IMR-90 (cell line): ENCODE results near the gene IRF2. TPM values are rescaled to one million over a fixed set of nuclear protein-coding genes. Genes with fewer than 3 reads are reported as not detected.

ENCODE experiments used
- ATAC-seq: fragments of 200-7000 bp; cut with Tn5 transposase; 2 replicates; pipeline ENCODE4 v1.9.1; 2020; ENCODE audit warnings: low read depth, mild to moderate bottlenecking, moderate library complexity
- BruUV-seq: library from RNA; stranded (reverse); fragments of 400-500 nt; replicated peaks from 2 replicates; lab custom pipeline; 2021; lab: Mats Ljungman, UMichigan
- CTCF ChIA-PET: fragments of 300-600 bp; formaldehyde crosslinking; extraction: SDS; loops from one replicate; lab custom pipeline; 2021; ENCODE audit warnings: antibody characterized with exemption; lab: Yijun Ruan, JAX
- POLR2A ChIA-PET: fragments of 300-600 bp; sonication (Branson Sonifier 250); formaldehyde crosslinking; loops from one replicate; lab custom pipeline; 2022; ENCODE audit warnings: antibody characterized with exemption; ENCODE audit not compliant: unreplicated experiment; lab: Charles Lee
- DNase-seq: peaks from one replicate; pipeline ENCODE4 v3.0.0; 2013
- H2AFZ ChIP-seq: replicated peaks from 2 replicates; pipeline ENCODE3; 2013; ENCODE audit warnings: low read length, mild to moderate bottlenecking; ENCODE audit not compliant: poor library complexity
- H2AK5ac ChIP-seq: 2 replicates; pipeline ENCODE4 v1.6.1; 2013; ENCODE audit warnings: low read depth, low read length, inconsistent platforms
- H2AK9ac ChIP-seq: replicated peaks from 2 replicates; pipeline ENCODE3; 2013; ENCODE audit warnings: mild to moderate bottlenecking, low read depth, low read length, moderate library complexity; ENCODE audit not compliant: poor library complexity
- H2BK120ac ChIP-seq: 2 replicates; pipeline ENCODE4 v1.6.1; 2013; ENCODE audit warnings: low read depth, low read length, inconsistent platforms
- H2BK15ac ChIP-seq: 3 replicates; pipeline ENCODE4 v1.6.1; 2013; ENCODE audit warnings: low read depth, low read length, inconsistent platforms
- H2BK20ac ChIP-seq: 2 replicates; pipeline ENCODE4 v1.6.1; 2013; ENCODE audit warnings: low read depth, mild to moderate bottlenecking, inconsistent platforms, low read length, moderate library complexity
- H2BK5ac ChIP-seq: 2 replicates; pipeline ENCODE4 v1.6.1; 2013; ENCODE audit warnings: mild to moderate bottlenecking, low read depth, low read length, inconsistent platforms; ENCODE audit not compliant: poor library complexity, severe bottlenecking
- H3K14ac ChIP-seq: replicated peaks from 2 replicates; pipeline ENCODE4 v1.6.1; 2013; ENCODE audit warnings: low read depth, low read length, inconsistent platforms
- H3K18ac ChIP-seq: 2 replicates; pipeline ENCODE4 v1.6.1; 2013; ENCODE audit warnings: low read depth, low read length, control low read depth
- H3K23ac ChIP-seq: 2 replicates; pipeline ENCODE4 v1.6.1; 2013; ENCODE audit warnings: low read depth, low read length, inconsistent platforms
- H3K27ac ChIP-seq: 2 replicates; pipeline ENCODE4 v1.5.1; 2013; ENCODE audit warnings: mild to moderate bottlenecking, control low read depth, low read length; ENCODE audit not compliant: insufficient read depth
- H3K27me3 ChIP-seq: 2 replicates; pipeline ENCODE4 v1.6.1; 2013; ENCODE audit warnings: low read length; ENCODE audit not compliant: control insufficient read depth, insufficient read depth
- H3K36me3 ChIP-seq: 2 replicates; pipeline ENCODE4 v1.6.1; 2013; ENCODE audit warnings: low read length, mixed read lengths; ENCODE audit not compliant: control insufficient read depth, insufficient read depth
- H3K4ac ChIP-seq: 2 replicates; pipeline ENCODE4 v1.6.1; 2013; ENCODE audit warnings: low read depth, low read length, inconsistent platforms
- H3K4me1 ChIP-seq: 2 replicates; pipeline ENCODE4 v1.6.1; 2013; ENCODE audit warnings: low read length, mixed read lengths; ENCODE audit not compliant: control insufficient read depth, insufficient read depth
- H3K4me2 ChIP-seq: 2 replicates; pipeline ENCODE4 v1.6.1; 2013; ENCODE audit warnings: low read depth, mild to moderate bottlenecking, control low read depth, low read length, moderate library complexity
- H3K4me3 ChIP-seq: 2 replicates; pipeline ENCODE4 v1.5.1; 2013; ENCODE audit warnings: low read depth, mild to moderate bottlenecking, control low read depth, low read length, moderate library complexity; ENCODE audit not compliant: insufficient read depth
- H3K56ac ChIP-seq: 2 replicates; pipeline ENCODE4 v1.6.1; 2013; ENCODE audit warnings: low read length, inconsistent platforms; ENCODE audit not compliant: insufficient read depth; ENCODE audit errors: extremely low read depth
- H3K79me1 ChIP-seq, 2 experiments: 2 replicates each; pipeline ENCODE4 v1.6.1; 2013; ENCODE audit warnings: low read length in 2 of 2, inconsistent platforms in 1 of 2, low read depth in 1 of 2
- H3K9ac ChIP-seq: 2 replicates; pipeline ENCODE4 v1.6.1; 2013; ENCODE audit warnings: low read depth, low read length, control low read depth
- H3K9me1 ChIP-seq: 2 replicates; pipeline ENCODE4 v1.6.1; 2013; ENCODE audit warnings: low read length, inconsistent platforms; ENCODE audit not compliant: insufficient read depth
- H3K9me3 ChIP-seq: 2 replicates; pipeline ENCODE4 v1.6.1; 2013; ENCODE audit warnings: low read length; ENCODE audit not compliant: control insufficient read depth, insufficient read depth
- H4K20me1 ChIP-seq: 2 replicates; pipeline ENCODE4 v1.6.1; 2013; ENCODE audit warnings: low read length, inconsistent platforms; ENCODE audit not compliant: insufficient read depth
- H4K5ac ChIP-seq: 2 replicates; pipeline ENCODE4 v1.6.1; 2013; ENCODE audit warnings: mild to moderate bottlenecking, low read depth, low read length, control low read depth
- H4K8ac ChIP-seq, 2 experiments: 2 replicates each; pipeline ENCODE4 v1.6.1; 2013; ENCODE audit warnings: low read depth in 2 of 2, low read length in 2 of 2, control low read depth in 1 of 2, inconsistent platforms in 1 of 2
- H4K91ac ChIP-seq: 2 replicates; pipeline ENCODE4 v1.6.1; 2013; ENCODE audit warnings: low read depth, low read length, inconsistent platforms; ENCODE audit not compliant: insufficient read depth
- BHLHE40 ChIP-seq: fragments of 150-350 bp; IDR thresholded peaks from 2 replicates; pipeline ENCODE4 v1.6.1; 2016; ENCODE audit warnings: mild to moderate bottlenecking, low read depth, low read length
- CEBPB ChIP-seq: IDR thresholded peaks from 2 replicates; pipeline ENCODE4 v1.6.1; 2012; ENCODE audit warnings: low read depth, low read length, improper control_type of control experiment
- CHD1 ChIP-seq: IDR thresholded peaks from 2 replicates; pipeline ENCODE4 v1.6.1; 2012; ENCODE audit warnings: low read depth, low read length, improper control_type of control experiment
- CTCF ChIP-seq: conservative IDR thresholded peaks from 2 replicates; pipeline ENCODE4 v1.5.1; 2012; ENCODE audit warnings: mild to moderate bottlenecking, low read depth, low read length, improper control_type of control experiment
- ELK1 ChIP-seq: fragments of 150-350 bp; IDR thresholded peaks from 2 replicates; pipeline ENCODE4 v1.6.1; 2016; ENCODE audit warnings: low read depth, mild to moderate bottlenecking, low read length, moderate library complexity, borderline replicate concordance
- FOS ChIP-seq: fragments of 150-350 bp; IDR thresholded peaks from 2 replicates; pipeline ENCODE4 v1.6.1; 2016; ENCODE audit warnings: low read depth, low read length
- MAZ ChIP-seq: IDR thresholded peaks from 2 replicates; pipeline ENCODE4 v1.6.1; 2012; ENCODE audit warnings: low read depth, mild to moderate bottlenecking, low read length, improper control_type of control experiment, moderate library complexity, borderline replicate concordance
- MXI1 ChIP-seq: IDR thresholded peaks from 2 replicates; pipeline ENCODE4 v1.6.1; 2012; ENCODE audit warnings: low read depth, mild to moderate bottlenecking, low read length, moderate library complexity, borderline replicate concordance
- NFE2L2 ChIP-seq: fragments of 150-350 bp; IDR thresholded peaks from 2 replicates; pipeline ENCODE4 v1.6.1; 2016; ENCODE audit warnings: low read depth, mild to moderate bottlenecking, low read length
- RAD21 ChIP-seq: IDR thresholded peaks from 2 replicates; pipeline ENCODE4 v1.6.1; 2012; ENCODE audit warnings: low read length, improper control_type of control experiment
- RFX5 ChIP-seq: IDR thresholded peaks from 2 replicates; pipeline ENCODE4 v1.8.0; 2012; ENCODE audit warnings: low read depth, mild to moderate bottlenecking, low read length, moderate library complexity
- SMC3 ChIP-seq: fragments of 150-350 bp; IDR thresholded peaks from 2 replicates; pipeline ENCODE4 v1.6.1; 2016; ENCODE audit warnings: low read depth, mild to moderate bottlenecking, antibody characterized with exemption, low read length, moderate library complexity
- WGBS, 2 experiments: methylation state at CpG; one replicate each; pipeline versions ENCODE4 v1.1.5 to v1.1.7; 2013; ENCODE audit warnings: missing lambda C conversion rate in 2 of 2; ENCODE audit not compliant: insufficient read length in 1 of 2; ENCODE audit errors: extremely low coverage in 2 of 2; 5-methylcytosine and 5-hydroxymethylcytosine counted together
- dilution Hi-C: fragments of 300-500 bp; cut with HindIII; formaldehyde crosslinking; loops from one replicate; pipeline ENCODE4 v1.14.3; 2018; ENCODE audit warnings: low sequenced_read_pairs; ENCODE audit not compliant: unreplicated experiment
- in situ Hi-C: fragments of 300-500 bp; cut with MboI; formaldehyde crosslinking; loops from 3 replicates; pipeline ENCODE4 v1.14.3; 2019; ENCODE audit warnings: low sequenced_read_pairs, inconsistent platforms, mixed read lengths
- intact Hi-C: fragments of 100-400 bp; cut with micrococcal nuclease; formaldehyde crosslinking; loops from 2 replicates; pipeline ENCODE4 v1.10.0; 2022
- polyA plus RNA-seq, 3 experiments: library from polyadenylated mRNA; depleted of rRNA; stranded (reverse); fragments of >200 nt; gene quantifications; 2 replicates each; pipeline ENCODE4 v1.2.3, GENCODE V29; 2012; ENCODE audit warnings: low replicate concordance in 1 of 3
- total RNA-seq: library from RNA; depleted of rRNA; stranded (reverse); fragments of >200 nt; gene quantifications from 2 replicates; pipeline ENCODE4 v1.2.3, GENCODE V29; 2012

IRF2 gene
- total and polyA plus RNA-seq, 2 of the 4 experiments (the other 2 are of a cell fraction) = 16.5 to 21.9 TPM

DNA sequence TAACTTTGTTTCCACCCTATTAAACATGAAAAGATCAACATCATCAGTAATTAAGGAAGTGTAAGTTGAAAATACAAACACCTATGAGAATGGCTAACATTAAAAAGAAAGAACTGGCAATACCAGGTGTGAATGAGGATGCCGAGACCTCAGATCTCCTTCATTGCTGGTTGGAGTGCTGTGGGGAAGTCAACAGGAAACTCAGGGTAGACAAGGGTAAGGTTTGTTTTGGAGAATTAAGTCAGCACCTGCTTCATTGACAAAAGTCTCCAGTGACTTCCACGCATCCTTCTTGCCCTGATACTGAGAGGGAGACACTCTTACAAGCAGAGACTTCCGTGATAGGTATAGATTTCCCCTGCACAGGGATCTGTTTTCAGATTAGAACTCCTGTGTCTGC is 106.1 kb downstream of the IRF2 start:
- H2BK120ac ChIP-seq = no peak overlapping the region
- H3K18ac ChIP-seq = no peak overlapping the region
- WGBS, 2 experiments = no CpG with 5 or more reads among the region's 3 CpGs
- BruUV-seq = no TSS peak
- TF ChIP-seq MAZ (no peak), BHLHE40 (no peak), RAD21 (no peak), MXI1 (no peak), FOS (no peak), NFE2L2 (no peak), CEBPB (no peak), SMC3 (no peak), RFX5 (no peak), ELK1 (no peak), CTCF (no peak), CHD1 (no peak)
- H3K4ac ChIP-seq = no peak overlapping the region
- no peak overlapping the region for H3K9ac ChIP-seq
- H2AK9ac ChIP-seq = no peak overlapping the region
- H2BK5ac ChIP-seq = no peak overlapping the region
- no peak overlapping the region for H3K27ac ChIP-seq
- no peak overlapping the region for H3K14ac ChIP-seq
- no peaks in the 10 kb centered on the region for H3K9me1 ChIP-seq
- in situ Hi-C loops = no loop called here
- H3K9me3 ChIP-seq = no peaks in the 10 kb centered on the region
- H4K8ac ChIP-seq = no peak overlapping the region
- H2AK5ac ChIP-seq = no peak overlapping the region
- POLR2A ChIA-PET = no interaction called here
- no peaks in the 10 kb centered on the region for H3K4me1 ChIP-seq
- no peak overlapping the region for H3K4me3 ChIP-seq
- H3K27me3 ChIP-seq = no peaks in the 10 kb centered on the region
- DNase-seq (no peak), ATAC-seq (no peak)
- H4K5ac ChIP-seq = no peak overlapping the region
- H2BK15ac ChIP-seq = no peak overlapping the region
- intact Hi-C loops = no loop called here
- H2AFZ ChIP-seq = no peak overlapping the region
- CTCF ChIA-PET = no interaction called here
- dilution Hi-C loops = no loop called here
- no peaks in the 10 kb centered on the region for H3K79me1 ChIP-seq
- no peaks in the 10 kb centered on the region for H3K36me3 ChIP-seq
- no peak overlapping the region for H4K91ac ChIP-seq
- no peak overlapping the region for H3K23ac ChIP-seq
- H4K20me1 ChIP-seq = no peaks in the 10 kb centered on the region
- H2BK20ac ChIP-seq = no peak overlapping the region
- H3K56ac ChIP-seq = no peak overlapping the region
- H3K4me2 ChIP-seq = no peak overlapping the region
